HCT116 (cell line): ENCODE measurements around the gene GRK1. TPM values are rescaled to one million over a fixed set of nuclear protein-coding genes. Genes with fewer than 3 reads are reported as not detected.

Experiments
- ATAC-seq: fragments of 200-7000 bp; cut with Tn5 transposase; 2 replicates; pipeline ENCODE4 v1.9.1; 2020; ENCODE audit warnings: mild to moderate bottlenecking, moderate library complexity
- BruUV-seq: library from RNA; stranded (reverse); fragments of 400-500 nt; replicated peaks from 2 replicates; lab custom pipeline; 2021; lab: Mats Ljungman, UMichigan
- CTCF ChIA-PET: fragments of 300-600 bp; sonication (Branson Sonifier 250); formaldehyde crosslinking; loops from one replicate; lab custom pipeline; 2021; ENCODE audit warnings: antibody characterized with exemption; lab: Charles Lee
- POLR2A ChIA-PET: fragments of 300-600, 350-600 bp; sonication (Branson Sonifier 250); formaldehyde crosslinking; loops from one replicate; lab custom pipeline; 2021; ENCODE audit warnings: antibody characterized with exemption; lab: Charles Lee
- RAD21 ChIA-PET, 2 experiments: fragments of 300-600 bp; sonication (Branson Sonifier 250); formaldehyde crosslinking; loops; one replicate each; lab custom pipeline; 2023; ENCODE audit warnings: low total read pairs in 2 of 2; ENCODE audit not compliant: uncharacterized antibody in 2 of 2, unreplicated experiment in 2 of 2, low non-redundant PET in 1 of 2; lab: Charles Lee
- DNase-seq: peaks from one replicate; pipeline ENCODE4 v3.0.0-alpha.2; 2010; ENCODE audit warnings: low read depth, low spot score
- H2AFZ ChIP-seq: fragments of 200-600 bp; shearing (Covaris generic), sonication (generic); 2 replicates; pipeline ENCODE4 v1.6.1; 2017; ENCODE audit warnings: low read depth, mixed run types, mixed read lengths, antibody characterized with exemption, low read length; ENCODE audit not compliant: poor library complexity, severe bottlenecking
- H3K27ac ChIP-seq: 2 replicates; pipeline ENCODE4 v1.5.1; 2012; ENCODE audit warnings: low read depth, low read length
- H3K27me3 ChIP-seq: fragments of 200-600 bp; sonication (generic); 2 replicates; pipeline ENCODE4 v1.6.1; 2016; ENCODE audit warnings: mixed run types, low read length, mixed read lengths; ENCODE audit not compliant: insufficient read depth
- H3K36me3 ChIP-seq, 2 experiments: fragments of 200-500 bp in 1 of 2; fragments of 200-600 bp in 1 of 2; sonication (Bioruptor generic) in 1 of 2; sonication (generic) in 1 of 2; 2 replicates each; pipeline versions ENCODE4 v1.5.1 to v1.6.1; 2014 to 2016; ENCODE audit warnings: low read length in 2 of 2, inconsistent platforms in 1 of 2, mixed read lengths in 1 of 2, mixed run types in 1 of 2; ENCODE audit not compliant: insufficient read depth in 2 of 2, control insufficient read depth in 1 of 2
- H3K4me1 ChIP-seq, 2 experiments: fragments of 200-600 bp in 1 of 2; sonication (generic) in 1 of 2; 2 replicates each; pipeline versions ENCODE4 v1.5.1 to v1.6.1; 2012 to 2017; ENCODE audit warnings: low read length in 2 of 2, inconsistent platforms in 1 of 2, mild to moderate bottlenecking in 1 of 2, mixed read lengths in 1 of 2, mixed run types in 1 of 2, moderate library complexity in 1 of 2; ENCODE audit not compliant: insufficient read depth in 2 of 2, control insufficient read depth in 1 of 2
- H3K4me2 ChIP-seq: fragments of 200-600 bp; sonication (generic); 2 replicates; pipeline ENCODE4 v1.6.1; 2017; ENCODE audit warnings: mixed run types, low read length, mixed read lengths
- H3K4me3 ChIP-seq, 2 experiments: fragments of 200-600 bp in 1 of 2; sonication (generic) in 1 of 2; replicated peaks in 1 of 2; 2 replicates each; pipeline ENCODE4 v1.5.1; 2011 to 2016; ENCODE audit warnings: low read length in 2 of 2, control low read depth in 1 of 2, low read depth in 1 of 2, mild to moderate bottlenecking in 1 of 2, mixed read lengths in 1 of 2, mixed run types in 1 of 2
- H3K79me2 ChIP-seq: fragments of 200-600 bp; sonication (generic); 2 replicates; pipeline ENCODE4 v1.6.1; 2017; ENCODE audit warnings: mild to moderate bottlenecking, mixed run types, low read length, moderate library complexity, mixed read lengths; ENCODE audit not compliant: insufficient read depth
- H3K9ac ChIP-seq: fragments of 200-600 bp; sonication (generic); 2 replicates; pipeline ENCODE4 v1.6.1; 2016; ENCODE audit warnings: low read length, mixed read lengths
- H3K9me2 ChIP-seq: fragments of 200-600 bp; sonication (generic), shearing (Covaris generic); 2 replicates; pipeline ENCODE4 v1.6.1; 2017; ENCODE audit warnings: mixed run types, mild to moderate bottlenecking, moderate library complexity; ENCODE audit not compliant: insufficient read depth
- H3K9me3 ChIP-seq, 2 experiments: fragments of 200-500 bp in 1 of 2; fragments of 200-600 bp in 1 of 2; sonication (Bioruptor generic) in 1 of 2; sonication (generic) in 1 of 2; 2 replicates each; pipeline ENCODE4 v1.6.1; 2014 to 2017; ENCODE audit warnings: low read length in 2 of 2, mixed read lengths in 2 of 2, inconsistent platforms in 1 of 2, low read depth in 1 of 2, mild to moderate bottlenecking in 1 of 2, mixed run types in 1 of 2, moderate library complexity in 1 of 2; ENCODE audit not compliant: control insufficient read depth in 1 of 2, insufficient read depth in 1 of 2
- H4K20me1 ChIP-seq: fragments of 200-600 bp; sonication (generic), shearing (Covaris generic); 2 replicates; pipeline ENCODE4 v1.6.1; 2017; ENCODE audit warnings: mixed run types, mild to moderate bottlenecking, moderate library complexity; ENCODE audit not compliant: insufficient read depth
- CBX3 ChIP-seq: IDR thresholded peaks from 2 replicates; pipeline ENCODE4 v1.6.1; 2012; ENCODE audit warnings: low read depth
- ELF1 ChIP-seq: IDR thresholded peaks from 2 replicates; pipeline ENCODE4 v1.6.1; 2012; ENCODE audit warnings: low read depth, borderline replicate concordance
- EZH2 ChIP-seq: fragments of 200-600 bp; sonication (generic); IDR thresholded peaks from 2 replicates; pipeline ENCODE4 v1.6.1; 2017; ENCODE audit warnings: antibody characterized with exemption, mixed run types
- JUND ChIP-seq: IDR thresholded peaks from 2 replicates; pipeline ENCODE4 v1.6.1; 2012
- POLR2A ChIP-seq: IDR thresholded peaks from 2 replicates; pipeline ENCODE4 v1.7.0; 2011; ENCODE audit warnings: borderline replicate concordance; ENCODE audit not compliant: insufficient read depth, insufficient read length; ENCODE audit errors: extremely low read depth
- POLR2AphosphoS5 ChIP-seq: IDR thresholded peaks from 2 replicates; pipeline ENCODE4 v1.6.1; 2011; ENCODE audit warnings: mild to moderate bottlenecking, low read depth, low read length, moderate library complexity
- RAD21 ChIP-seq: IDR thresholded peaks from 2 replicates; pipeline ENCODE4 v1.6.1; 2012; ENCODE audit warnings: low read depth, mild to moderate bottlenecking
- SIN3A ChIP-seq: IDR thresholded peaks from 2 replicates; pipeline ENCODE4 v1.6.1; 2012; ENCODE audit warnings: low read depth
- SP1 ChIP-seq: IDR thresholded peaks from 2 replicates; pipeline ENCODE4 v1.6.1; 2012; ENCODE audit warnings: low read depth
- SRF ChIP-seq: IDR thresholded peaks from 2 replicates; pipeline ENCODE4 v1.6.1; 2012; ENCODE audit warnings: low read depth
- TCF7L2 ChIP-seq: IDR thresholded peaks from 2 replicates; pipeline ENCODE4 v1.7.0; 2011; ENCODE audit warnings: borderline replicate concordance, inconsistent platforms; ENCODE audit not compliant: insufficient read depth, insufficient read length; ENCODE audit errors: extremely low read depth
- YY1 ChIP-seq: IDR thresholded peaks from 2 replicates; pipeline ENCODE4 v1.6.1; 2011; ENCODE audit warnings: low read length, low read depth, moderate library complexity, mild to moderate bottlenecking; ENCODE audit not compliant: insufficient replicate concordance; ENCODE audit errors: extremely low read depth
- ZFX ChIP-seq: fragments of 450-650 bp; IDR thresholded peaks from 2 replicates; pipeline ENCODE4 v1.6.1; 2017
- intact Hi-C: fragments of 100-400 bp; cut with micrococcal nuclease; formaldehyde crosslinking; loops from 2 replicates; pipeline ENCODE4 v1.10.0; 2022
- total RNA-seq: library from RNA; stranded (reverse); gene quantifications from one replicate; pipeline ENCODE4 v1.2.1, GENCODE V29; 2021; ENCODE audit not compliant: unreplicated experiment
- TF ChIP-seq, protein P1 (sequence below): IDR thresholded peaks from 2 replicates; pipeline ENCODE4 v1.6.1; 2012
- TF ChIP-seq, protein P2 (sequence below): IDR thresholded peaks from 2 replicates; pipeline ENCODE4 v1.6.1; 2011; ENCODE audit warnings: mild to moderate bottlenecking, low read length, moderate library complexity; ENCODE audit not compliant: insufficient replicate concordance; ENCODE audit errors: extremely low read depth
- TF ChIP-seq, protein P3 (sequence below), 3 experiments: fragments of 200-600 bp in 1 of 3; sonication (generic) in 1 of 3; IDR thresholded peaks in 2 of 3; conservative IDR thresholded peaks in 1 of 3; 2 replicates each; pipeline ENCODE4 v1.5.1; 2012 to 2017; ENCODE audit warnings: low read depth in 2 of 3, low read length in 2 of 3, antibody characterized with exemption in 1 of 3, borderline replicate concordance in 1 of 3, control low read depth in 1 of 3, mild to moderate bottlenecking in 1 of 3, mixed read lengths in 1 of 3, mixed run types in 1 of 3, moderate library complexity in 1 of 3; ENCODE audit not compliant: insufficient read depth in 1 of 3
- TF ChIP-seq, protein P4 (sequence below): IDR thresholded peaks from 2 replicates; pipeline ENCODE4 v1.6.1; 2012; ENCODE audit warnings: low read depth

The GRK1 gene
- total RNA-seq, 1 experiment from 2014 or later: not detected

DNA sequence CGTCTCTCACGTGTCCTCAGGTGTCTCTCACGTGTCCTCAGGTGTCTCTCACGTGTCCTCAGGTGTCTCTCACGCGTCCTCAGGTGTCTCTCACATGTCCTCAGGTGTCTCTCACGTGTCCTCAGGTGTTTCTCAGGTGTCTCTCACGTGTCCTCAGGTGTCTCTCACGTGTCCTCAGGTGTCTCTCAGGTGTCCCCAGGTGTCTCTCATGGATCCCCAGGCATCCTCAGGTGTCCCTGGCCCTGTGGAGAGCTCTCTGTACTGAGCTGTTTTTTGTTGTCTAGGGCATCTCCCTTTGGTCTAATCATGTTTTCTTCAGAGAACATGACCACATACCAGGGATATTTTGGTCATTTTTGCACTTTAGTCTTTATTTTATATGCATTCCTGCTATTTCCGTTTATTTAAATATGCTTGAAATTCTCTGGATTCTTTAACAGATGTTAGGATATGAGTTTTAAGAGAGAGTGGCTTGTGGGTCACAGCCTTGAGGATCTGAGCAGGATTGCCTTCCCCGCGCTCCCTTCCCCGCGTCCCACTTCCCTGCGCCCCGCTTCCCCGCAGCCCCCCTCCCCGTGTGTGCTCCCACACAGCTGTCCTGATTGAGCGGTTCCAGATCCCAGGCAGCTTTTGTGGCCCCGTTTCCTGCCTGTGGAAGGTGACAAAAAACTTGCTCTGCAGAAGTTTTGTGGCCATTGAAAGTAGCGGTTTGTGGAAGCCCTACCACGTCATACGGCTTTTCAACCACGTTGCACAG is 40.9 kb upstream of the GRK1 start:
- no peak overlapping the region for H3K4me2 ChIP-seq
- no peak overlapping the region for H2AFZ ChIP-seq
- H3K27ac ChIP-seq: no peak overlapping the region
- peaks cover 98% of the 10 kb centered on the region for H3K79me2 ChIP-seq
- no peaks in the 10 kb centered on the region for H3K4me1 ChIP-seq
- no peak overlapping the region for H3K4me3 ChIP-seq
- no peak overlapping the region for H3K9ac ChIP-seq
- DNase-seq (no peak), ATAC-seq (no peak)
- ChIA-PET RAD21 (no interaction called here), CTCF (no interaction called here), POLR2A (no interaction called here)
- TF ChIP-seq RAD21 (no peak), TCF7L2 (no peak), SP1 (no peak), POLR2AphosphoS5 (no peak), CBX3 (no peak), JUND (no peak), ZFX (no peak), YY1 (no peak), ELF1 (no peak), SRF (no peak), EZH2 (no peak), SIN3A (no peak), POLR2A (no peak)
- TF ChIP-seq, protein P1, sequence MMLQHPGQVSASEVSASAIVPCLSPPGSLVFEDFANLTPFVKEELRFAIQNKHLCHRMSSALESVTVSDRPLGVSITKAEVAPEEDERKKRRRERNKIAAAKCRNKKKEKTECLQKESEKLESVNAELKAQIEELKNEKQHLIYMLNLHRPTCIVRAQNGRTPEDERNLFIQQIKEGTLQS: no peak
- TF ChIP-seq, protein P2, sequence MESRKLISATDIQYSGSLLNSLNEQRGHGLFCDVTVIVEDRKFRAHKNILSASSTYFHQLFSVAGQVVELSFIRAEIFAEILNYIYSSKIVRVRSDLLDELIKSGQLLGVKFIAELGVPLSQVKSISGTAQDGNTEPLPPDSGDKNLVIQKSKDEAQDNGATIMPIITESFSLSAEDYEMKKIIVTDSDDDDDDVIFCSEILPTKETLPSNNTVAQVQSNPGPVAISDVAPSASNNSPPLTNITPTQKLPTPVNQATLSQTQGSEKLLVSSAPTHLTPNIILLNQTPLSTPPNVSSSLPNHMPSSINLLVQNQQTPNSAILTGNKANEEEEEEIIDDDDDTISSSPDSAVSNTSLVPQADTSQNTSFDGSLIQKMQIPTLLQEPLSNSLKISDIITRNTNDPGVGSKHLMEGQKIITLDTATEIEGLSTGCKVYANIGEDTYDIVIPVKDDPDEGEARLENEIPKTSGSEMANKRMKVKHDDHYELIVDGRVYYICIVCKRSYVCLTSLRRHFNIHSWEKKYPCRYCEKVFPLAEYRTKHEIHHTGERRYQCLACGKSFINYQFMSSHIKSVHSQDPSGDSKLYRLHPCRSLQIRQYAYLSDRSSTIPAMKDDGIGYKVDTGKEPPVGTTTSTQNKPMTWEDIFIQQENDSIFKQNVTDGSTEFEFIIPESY: no peak
- TF ChIP-seq, protein P3, sequence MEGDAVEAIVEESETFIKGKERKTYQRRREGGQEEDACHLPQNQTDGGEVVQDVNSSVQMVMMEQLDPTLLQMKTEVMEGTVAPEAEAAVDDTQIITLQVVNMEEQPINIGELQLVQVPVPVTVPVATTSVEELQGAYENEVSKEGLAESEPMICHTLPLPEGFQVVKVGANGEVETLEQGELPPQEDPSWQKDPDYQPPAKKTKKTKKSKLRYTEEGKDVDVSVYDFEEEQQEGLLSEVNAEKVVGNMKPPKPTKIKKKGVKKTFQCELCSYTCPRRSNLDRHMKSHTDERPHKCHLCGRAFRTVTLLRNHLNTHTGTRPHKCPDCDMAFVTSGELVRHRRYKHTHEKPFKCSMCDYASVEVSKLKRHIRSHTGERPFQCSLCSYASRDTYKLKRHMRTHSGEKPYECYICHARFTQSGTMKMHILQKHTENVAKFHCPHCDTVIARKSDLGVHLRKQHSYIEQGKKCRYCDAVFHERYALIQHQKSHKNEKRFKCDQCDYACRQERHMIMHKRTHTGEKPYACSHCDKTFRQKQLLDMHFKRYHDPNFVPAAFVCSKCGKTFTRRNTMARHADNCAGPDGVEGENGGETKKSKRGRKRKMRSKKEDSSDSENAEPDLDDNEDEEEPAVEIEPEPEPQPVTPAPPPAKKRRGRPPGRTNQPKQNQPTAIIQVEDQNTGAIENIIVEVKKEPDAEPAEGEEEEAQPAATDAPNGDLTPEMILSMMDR (IDR thresholded peaks at IDR 0.05 in 2 of 3, conservative IDR thresholded peaks at IDR 0.05 in 1 of 3; ENCODE audit: borderline replicate concordance in 1 of 3, insufficient read depth in 1 of 3, low read depth in 2 of 3, low read length in 2 of 3): no peak
- TF ChIP-seq, protein P4, sequence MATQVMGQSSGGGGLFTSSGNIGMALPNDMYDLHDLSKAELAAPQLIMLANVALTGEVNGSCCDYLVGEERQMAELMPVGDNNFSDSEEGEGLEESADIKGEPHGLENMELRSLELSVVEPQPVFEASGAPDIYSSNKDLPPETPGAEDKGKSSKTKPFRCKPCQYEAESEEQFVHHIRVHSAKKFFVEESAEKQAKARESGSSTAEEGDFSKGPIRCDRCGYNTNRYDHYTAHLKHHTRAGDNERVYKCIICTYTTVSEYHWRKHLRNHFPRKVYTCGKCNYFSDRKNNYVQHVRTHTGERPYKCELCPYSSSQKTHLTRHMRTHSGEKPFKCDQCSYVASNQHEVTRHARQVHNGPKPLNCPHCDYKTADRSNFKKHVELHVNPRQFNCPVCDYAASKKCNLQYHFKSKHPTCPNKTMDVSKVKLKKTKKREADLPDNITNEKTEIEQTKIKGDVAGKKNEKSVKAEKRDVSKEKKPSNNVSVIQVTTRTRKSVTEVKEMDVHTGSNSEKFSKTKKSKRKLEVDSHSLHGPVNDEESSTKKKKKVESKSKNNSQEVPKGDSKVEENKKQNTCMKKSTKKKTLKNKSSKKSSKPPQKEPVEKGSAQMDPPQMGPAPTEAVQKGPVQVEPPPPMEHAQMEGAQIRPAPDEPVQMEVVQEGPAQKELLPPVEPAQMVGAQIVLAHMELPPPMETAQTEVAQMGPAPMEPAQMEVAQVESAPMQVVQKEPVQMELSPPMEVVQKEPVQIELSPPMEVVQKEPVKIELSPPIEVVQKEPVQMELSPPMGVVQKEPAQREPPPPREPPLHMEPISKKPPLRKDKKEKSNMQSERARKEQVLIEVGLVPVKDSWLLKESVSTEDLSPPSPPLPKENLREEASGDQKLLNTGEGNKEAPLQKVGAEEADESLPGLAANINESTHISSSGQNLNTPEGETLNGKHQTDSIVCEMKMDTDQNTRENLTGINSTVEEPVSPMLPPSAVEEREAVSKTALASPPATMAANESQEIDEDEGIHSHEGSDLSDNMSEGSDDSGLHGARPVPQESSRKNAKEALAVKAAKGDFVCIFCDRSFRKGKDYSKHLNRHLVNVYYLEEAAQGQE: no peak
- no peaks in the 10 kb centered on the region for H3K9me2 ChIP-seq
- peaks cover 6% of the 10 kb centered on the region; the same call in 1 of the 2 replicates for H4K20me1 ChIP-seq
- H3K9me3 ChIP-seq: no peaks in the 10 kb centered on the region
- intact Hi-C loops: no loop called here
- BruUV-seq: no TSS peak
- H3K36me3 ChIP-seq: peaks cover 19 to 55% of the 10 kb centered on the region in 2 experiments
- no peaks in the 10 kb centered on the region for H3K27me3 ChIP-seq
